GM20000 (cell line): Measurements from ENCODE around the gene CENPV.
A peak's percentile ranks its signal among the peaks of the same experiment; 100 is the strongest.

Experiments
- DNase-seq: peaks from one replicate; pipeline ENCODE4 v3.0.0; 2012; ENCODE audit warnings: low spot score
- CTCF ChIP-seq: IDR thresholded peaks from 2 replicates; pipeline ENCODE4 v1.5.1; 2012; ENCODE audit warnings: mild to moderate bottlenecking, control low read depth; ENCODE audit errors: extremely low read depth, missing control alignments

CENPV gene

GRCh38 chr17:16352667-16353316 lies 477 bp downstream of the CENPV start:
- no peak for DNase-seq
- no peak for TF ChIP-seq CTCF

- DNase-seq: peak; percentile 60
- no peak for TF ChIP-seq CTCF
Measured at GRCh38 chr17:16352303-16352666, 984 bp downstream of the CENPV start.

- TF ChIP-seq CTCF: no peak
- DNase-seq: no peak
Measured at GRCh38 chr17:16351831-16352230, 1.4 kb downstream of the CENPV start.

GRCh38 chr17:16349431-16349830 lies 3.8 kb downstream of the CENPV start:
- no peak for DNase-seq
- no peak for TF ChIP-seq CTCF

GRCh38 chr17:16348586-16348985 lies 4.7 kb downstream of the CENPV start:
- no peak for DNase-seq
- no peak for TF ChIP-seq CTCF

GRCh38 chr17:16346721-16347271 lies 6.5 kb downstream of the CENPV start:
- DNase-seq: no peak
- TF ChIP-seq CTCF: no peak

- no peak for DNase-seq
- TF ChIP-seq CTCF: no peak
Measured at GRCh38 chr17:16345565-16345964, 7.7 kb downstream of the CENPV start.
